GM21528 (cell line): ENCODE data around the gene PPA1.
"Not testable (repeated sequence)": the region's sequence is repeated elsewhere in the genome, so short reads cannot be mapped to it uniquely, and the experiment has no call there.

Experiments used
- ATAC-seq: cut with Tn5 transposase; IDR thresholded peaks from one replicate; pipeline ENCODE4 v1.9.1; 2021; ENCODE audit warnings: mild to moderate bottlenecking, moderate library complexity; ENCODE audit not compliant: unreplicated experiment, low FRiP score

Gene PPA1

DNA sequence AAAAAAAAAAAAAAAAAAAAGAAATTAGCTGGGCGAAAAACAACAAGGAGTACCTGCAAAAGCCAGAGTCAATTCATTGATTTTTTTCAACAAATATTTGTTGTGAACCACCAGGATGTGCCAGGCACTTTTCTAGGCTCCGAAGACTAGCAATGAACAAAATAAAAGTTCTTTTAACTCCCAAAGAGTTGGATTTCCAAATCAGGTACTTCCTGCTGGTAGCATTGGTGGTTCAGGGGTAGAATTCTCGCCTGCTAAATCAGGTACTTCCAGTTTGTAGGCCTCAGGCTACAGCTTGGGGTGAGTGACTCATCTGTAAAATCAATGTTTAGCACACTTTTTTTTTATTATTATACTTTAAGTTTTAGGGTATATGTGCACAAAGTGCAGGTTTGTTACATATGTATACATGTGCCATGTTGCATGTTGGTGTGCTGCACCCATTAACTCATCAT, 10.9 kb downstream of the PPA1 start:
- no peak for ATAC-seq

DNA sequence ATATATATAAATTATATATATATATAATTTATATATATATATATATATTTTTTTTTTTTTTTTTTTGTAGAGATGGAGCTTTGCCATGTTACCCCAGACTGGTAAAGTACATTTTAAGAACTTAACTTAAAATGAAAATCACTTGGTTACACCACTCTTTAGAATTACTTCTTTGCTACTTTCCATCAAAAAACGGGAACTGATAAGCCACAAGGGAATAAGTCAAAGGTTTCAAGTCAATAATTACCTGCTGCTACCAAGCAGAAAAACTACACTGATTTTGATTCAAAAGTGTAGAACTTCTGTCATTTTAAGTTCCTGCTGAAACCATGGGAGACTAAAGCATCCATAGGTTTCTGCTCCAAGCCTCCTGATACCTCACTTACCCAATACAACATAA, 12.2 kb downstream of the PPA1 start:
- ATAC-seq: no peak

DNA sequence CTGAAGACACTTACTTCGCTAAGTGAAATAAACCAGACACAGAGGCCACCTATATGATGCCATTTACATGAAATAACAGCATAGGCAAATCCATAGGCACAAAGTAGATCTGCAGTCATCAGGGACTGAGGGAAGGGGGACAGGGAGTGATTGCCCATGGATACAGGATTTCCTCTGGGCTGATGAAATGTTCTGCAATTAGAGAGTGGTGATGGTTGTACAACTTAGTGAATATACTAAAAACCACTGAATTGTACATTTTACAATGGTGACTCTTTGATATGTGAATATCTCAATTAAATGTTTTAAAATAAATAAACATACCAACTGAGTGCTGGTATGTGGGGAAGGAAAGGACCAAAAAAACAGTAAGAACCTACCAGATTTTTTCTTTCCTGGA, 20.4 kb downstream of the PPA1 start:
- no peak for ATAC-seq

DNA sequence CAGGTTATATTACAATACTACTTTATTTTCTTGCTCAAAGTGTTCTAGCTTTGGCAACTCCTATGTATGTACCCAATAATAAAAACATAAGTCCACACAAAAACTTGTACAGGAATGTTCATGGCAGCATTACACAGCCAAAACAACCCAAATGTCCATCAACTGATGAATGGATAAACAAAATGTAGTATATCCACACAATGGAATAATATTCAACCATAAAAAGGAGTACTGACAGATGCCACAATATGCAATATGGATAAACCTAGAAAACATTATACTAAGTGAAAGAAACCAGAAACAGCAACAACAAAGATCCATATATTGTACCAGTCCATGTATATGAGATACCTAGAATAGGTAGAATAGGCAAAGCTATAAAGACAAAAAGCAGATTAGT, 21.0 kb downstream of the PPA1 start:
- ATAC-seq: no peak

DNA sequence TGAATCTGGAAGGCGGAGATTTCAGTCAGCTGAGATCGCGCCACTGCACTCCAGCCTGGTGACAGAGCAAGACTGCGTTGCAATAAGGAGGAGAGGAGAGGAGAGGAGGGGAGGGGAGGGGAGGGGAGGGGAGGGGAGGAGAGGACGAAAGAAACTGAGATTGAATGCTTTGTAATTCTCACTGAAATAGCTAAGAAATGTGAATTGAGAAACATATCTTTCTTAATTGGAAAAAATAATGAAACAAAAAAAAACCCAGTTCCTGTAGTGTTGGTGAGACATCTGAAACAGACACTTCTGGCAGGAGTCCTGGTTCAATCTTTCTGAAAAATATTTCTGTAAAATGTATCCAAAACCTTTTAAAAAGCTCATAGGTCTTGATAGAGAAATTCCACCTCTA, 26.5 kb downstream of the PPA1 start:
- ATAC-seq: no peak

DNA sequence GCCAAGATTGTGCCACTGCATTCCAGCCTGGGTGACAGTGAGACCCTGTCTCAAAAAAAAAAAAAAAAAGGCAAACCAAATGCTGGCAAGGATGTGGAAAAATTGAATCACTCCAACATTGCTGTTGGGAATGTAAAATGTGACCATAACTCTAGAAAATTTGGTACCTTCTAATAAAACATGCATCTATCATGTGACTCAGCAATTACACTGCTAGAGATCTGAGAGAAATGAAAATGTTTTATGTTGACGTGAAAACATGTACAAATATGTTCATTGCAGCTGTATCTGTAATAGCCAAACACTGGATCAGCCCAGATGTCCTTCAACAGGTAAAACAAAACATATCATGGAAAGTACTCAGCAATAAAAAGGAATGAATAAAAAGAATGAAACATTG, 32.1 kb downstream of the PPA1 start:
- no peak for ATAC-seq

DNA sequence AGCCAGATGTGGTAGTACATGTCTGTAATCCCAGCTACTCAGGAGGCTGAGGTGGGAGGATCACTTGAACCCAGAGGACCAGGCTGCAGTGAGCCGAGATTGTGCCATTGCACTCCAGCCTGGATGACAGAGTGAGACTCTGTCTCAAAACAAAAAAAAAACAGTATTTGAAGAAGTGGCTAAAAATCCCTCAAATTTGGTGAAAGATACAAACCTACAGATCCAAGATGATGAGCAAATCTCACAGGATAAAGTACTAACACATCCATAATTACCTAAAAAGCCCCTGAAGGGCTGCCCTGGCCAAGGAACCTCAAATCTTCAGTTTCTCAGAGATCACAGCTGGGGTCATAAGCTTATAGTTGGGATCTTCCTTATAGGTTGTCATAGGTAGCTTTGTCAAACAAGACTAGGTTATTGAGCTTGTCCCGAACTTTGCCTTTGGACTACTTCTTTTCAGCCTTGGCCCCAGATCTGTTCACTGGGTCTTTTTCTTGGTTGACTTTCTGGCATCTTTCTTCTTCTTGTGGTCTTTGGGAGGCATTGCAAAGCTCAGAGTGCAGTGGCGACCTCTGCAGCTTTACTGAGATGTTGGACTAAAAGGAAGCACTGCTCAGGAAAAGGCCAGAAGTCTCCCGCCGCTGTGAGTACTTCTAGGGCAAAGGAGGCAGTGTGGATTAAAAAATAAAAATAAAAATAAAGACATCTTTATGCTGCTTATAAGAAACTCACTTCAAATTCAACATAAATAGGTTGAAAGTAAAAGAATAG, 34.3 kb downstream of the PPA1 start:
- ATAC-seq: no peak

DNA sequence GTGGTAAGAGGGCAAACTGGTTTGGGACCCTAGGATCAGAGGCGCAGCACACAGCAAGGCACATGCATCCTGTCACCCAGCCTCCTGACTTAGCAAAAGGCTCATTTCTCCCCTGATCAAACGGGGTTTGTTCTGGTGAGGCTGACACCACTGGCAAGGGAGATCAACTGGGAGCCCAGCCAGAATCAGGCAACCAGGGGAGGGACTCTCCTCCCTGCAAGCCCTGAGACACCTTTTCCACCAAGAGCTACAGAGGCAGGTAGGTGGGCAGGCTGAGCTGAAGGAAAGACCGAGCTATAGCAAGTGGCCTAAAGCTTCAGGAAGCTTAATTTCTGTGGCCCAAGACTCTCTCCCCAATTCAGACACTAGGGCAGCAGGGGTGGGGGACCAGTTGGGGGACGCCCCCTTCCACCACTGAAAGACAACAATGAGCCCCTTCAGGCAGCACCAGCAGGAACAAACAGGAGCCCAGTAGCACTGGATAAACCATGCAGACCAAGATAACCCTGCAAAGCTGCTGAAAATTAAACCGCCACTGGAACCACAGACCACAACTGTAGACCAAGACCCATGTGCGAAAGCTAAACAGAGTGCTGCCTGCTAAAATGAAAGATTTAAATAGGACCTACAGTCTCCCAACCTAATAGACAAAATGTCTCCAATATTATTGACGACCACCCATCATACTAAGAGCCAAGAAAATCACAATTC, 35.8 kb downstream of the PPA1 start:
- no peak for ATAC-seq

DNA sequence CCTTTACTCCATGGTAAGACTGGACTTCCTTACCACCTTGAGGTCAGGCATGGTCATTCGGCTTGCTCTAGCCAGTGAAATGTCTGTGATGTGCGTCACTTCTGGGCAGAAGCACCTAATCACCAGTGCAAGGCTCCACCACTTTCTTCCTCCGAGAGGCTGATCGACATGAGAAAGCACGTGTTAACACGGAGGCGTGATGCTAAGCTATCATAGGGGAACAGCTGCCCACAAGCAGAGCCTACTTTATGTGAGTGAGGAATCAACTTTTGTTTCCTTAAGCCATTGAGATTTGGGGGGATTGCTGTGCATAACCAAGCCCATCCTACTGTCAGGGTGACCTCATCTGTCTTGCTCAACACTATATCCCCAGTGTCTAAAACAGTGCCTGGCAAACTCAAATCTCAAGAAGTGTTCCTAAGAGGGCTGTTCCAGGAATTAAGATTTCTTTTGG, 39.8 kb downstream of the PPA1 start:
- no peak for ATAC-seq

DNA sequence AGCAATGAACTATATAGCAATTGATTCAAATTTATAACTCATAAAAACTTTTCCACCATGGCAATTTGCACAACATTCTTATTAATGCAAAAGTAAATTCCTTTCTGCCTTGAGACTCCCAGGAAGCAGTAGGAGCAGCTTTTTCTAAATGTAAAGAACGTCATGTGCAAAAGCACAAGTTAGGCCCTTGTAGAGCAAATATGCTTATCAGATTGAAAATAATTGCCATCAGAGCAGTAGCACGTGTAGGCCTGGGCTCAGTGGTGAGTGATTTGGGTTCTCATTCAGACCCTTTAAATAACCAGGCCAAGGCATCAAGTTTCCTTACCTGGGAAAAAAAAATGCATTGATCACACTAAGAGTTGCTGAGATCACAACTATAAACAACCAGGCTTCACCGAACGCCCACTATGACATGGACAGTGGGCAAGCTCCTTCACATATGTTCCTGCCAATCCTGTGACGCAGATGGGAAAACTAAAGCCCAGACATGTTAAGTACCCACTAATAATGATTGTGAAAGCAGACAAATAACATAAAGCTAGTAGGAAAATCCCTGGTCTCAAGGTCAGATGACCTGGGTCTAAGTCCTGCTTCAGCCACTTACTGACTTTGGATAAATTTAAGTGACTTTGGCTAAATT, 40.8 kb downstream of the PPA1 start:
- no peak for ATAC-seq

DNA sequence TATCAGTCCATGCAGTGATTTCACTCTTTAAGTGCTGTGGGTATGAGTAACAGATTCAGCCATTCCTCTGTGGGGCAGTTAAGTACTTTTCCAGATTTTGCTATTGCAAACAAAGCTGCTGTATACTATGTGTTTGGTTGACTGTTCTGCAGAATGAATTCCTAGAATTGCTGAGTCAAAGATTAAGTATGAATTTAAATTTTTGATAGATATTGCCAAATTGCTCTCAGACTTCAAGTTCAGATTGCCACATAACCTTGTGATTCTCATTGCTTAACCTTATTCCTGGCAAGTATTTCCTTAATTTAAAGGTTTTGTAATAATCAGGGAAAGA, 41.3 kb downstream of the PPA1 start:
- ATAC-seq: no peak

DNA sequence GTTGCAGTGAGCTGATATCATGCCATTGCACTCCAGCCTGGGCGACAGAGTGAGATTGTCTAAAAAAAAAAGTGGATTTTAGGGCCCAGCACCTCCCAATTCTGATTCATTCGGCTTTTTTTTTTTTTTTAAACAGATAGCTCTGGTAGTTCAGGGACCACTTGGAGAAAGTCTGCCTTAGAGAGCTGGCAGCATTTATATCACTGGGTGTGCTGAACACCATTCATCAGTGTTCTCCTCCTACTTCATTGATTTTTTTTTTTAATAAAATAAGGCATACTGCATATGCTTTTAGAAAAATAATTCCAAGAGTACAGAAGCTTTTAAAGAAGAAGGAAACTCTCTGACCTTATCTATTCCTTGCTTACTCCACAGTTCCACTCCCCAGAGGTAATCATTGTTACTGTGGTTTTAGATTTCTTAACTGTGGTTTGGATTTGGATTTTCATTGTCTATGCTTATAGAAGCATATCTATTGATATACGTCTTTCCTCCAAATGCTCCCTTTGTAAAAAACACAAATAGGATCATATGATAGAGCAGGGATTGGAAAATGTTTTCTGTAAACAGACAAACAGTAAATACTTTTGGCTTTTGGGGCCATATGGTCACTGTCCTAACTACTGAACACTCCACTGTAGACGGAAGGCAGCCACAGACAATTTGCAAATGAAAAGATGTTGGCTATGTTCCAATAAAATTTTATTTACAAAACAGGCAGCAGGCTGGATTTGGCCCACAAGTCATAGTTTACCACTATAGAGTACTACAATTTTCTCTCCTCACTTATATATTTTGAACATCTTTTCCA, 41.9 kb downstream of the PPA1 start:
- no peak for ATAC-seq

DNA sequence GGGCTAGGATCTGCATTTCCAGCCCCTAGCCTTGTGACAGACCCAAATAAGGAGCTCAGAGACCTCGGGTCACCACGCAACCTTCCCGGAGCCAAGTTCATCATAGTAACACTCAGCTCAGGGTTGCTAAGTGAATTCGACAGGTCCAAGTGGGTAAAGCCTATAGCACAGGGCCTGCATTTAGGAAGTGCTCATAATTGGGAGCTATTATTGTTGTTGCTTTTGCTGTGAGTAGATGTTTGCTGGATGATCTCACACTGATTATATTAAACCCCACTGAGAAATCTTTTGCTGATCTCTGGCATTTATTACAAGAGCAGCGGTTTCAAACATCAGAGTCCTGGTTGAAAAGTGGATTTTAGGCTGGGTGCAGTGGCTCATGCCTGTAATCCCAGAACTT, 42.6 kb downstream of the PPA1 start:
- no peak for ATAC-seq

DNA sequence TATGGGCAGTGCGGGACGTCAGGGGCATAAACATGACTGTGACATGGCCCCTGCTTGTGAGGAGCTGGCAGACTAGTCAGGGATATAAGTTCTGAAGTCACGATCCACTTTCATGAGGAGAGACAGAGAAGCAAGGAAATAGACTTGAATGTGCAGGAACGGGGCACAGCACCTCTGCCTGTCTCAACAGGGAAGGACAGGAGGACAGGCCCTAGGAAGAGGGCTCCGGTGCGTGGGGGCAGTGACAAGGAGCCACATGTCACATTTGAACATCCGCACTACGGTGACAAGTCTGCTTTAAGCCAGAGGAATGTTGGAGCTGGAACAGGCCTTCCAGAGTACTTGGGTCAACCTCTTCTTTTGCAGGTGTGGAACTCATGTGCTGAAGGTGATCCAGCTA, 43.1 kb downstream of the PPA1 start:
- no peak for ATAC-seq

DNA sequence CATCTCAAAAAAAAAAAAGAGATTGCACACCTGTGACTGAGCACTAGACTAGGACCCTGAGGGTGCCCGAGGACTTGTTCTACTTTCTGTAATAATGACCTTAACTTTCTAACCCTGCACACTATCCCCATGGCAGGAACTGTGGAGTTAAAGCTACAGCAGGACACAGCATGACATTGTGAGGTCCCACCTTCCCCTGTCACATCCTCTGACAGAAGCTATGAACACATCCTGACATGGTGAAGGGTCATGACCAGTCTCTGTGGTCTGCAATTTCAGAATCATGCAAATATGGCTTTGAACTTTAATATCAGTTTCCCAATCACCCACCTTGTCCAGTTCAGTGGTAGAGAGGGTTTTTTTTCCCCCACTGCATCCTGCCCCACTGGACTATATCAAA, 44.5 kb downstream of the PPA1 start:
- no peak for ATAC-seq

DNA sequence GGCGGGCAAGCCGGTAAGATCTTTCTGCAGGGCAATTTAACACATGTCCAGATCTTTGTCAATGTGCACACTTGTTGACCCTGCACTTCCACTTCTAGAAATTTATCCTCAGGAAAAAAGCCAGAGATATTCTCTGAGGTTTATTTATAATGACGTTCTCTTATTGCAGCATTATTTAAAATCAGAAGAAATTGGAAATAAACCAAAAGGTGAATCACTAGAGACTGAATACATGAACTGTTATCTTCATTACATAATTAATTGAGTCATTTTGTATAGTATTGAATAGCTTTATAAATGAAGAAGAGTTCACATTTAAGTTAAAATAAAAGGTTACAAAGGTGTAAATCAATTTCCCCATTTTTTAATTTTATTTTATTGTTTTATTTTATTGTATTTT, 46.7 kb downstream of the PPA1 start:
- ATAC-seq: no peak

DNA sequence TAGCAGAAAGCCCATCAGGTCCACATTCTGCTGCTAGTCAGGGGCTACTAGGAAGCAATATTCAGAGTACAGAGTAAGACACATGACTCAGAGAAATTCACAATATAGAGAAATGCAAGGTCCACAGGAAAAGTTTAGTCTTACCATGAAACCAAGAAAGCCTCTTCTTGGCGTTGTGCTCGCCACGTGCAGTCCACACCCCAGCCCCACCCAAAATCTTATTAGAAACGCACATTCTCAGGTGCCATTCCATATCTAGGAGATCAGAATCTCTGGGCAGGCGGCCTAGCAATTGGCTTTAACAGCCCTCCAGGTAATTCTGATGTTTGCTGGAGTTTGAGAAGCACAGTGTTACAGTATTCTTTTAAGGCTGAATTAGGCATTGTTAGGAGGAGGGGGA, 47.1 kb downstream of the PPA1 start:
- no peak for ATAC-seq

DNA sequence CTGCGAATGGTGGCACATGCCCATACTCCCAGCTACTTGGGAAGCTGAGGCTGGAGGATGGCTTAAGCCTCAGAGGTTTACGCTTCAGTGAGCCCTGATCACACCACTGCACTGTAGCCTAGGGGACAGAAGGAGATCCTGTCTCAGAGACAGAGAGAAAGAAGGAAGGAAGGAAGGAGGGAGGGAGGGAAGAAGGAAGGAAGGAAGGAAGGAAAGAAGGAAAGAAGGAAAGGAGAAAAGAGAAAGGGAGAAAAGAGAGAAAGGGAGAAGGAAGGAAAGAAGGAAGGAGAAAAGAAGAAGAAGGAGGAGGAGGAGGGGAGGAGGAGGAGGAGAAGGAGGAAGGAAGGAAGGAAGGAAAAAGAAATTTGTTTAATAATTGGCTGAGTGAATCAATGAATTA, 49.9 kb downstream of the PPA1 start:
- no peak for ATAC-seq

DNA sequence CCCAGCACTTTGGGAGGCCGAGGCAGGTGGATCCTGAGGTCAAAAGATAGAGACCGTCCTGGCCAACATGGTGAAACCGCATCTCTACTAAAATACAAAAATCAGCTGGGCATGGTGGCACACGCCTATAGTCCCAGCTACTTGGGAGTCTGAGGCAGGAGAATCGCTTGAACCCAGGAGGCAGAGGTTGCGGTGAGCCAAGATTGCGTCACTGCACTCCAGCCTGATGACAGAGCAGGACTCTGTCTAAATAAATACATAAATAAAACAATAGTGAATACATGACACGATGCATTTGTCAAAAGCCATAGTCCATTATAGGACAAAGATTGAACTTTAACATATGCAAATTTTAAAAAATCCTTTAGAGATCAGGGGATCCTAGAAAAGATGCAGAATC, 54.0 kb downstream of the PPA1 start:
- ATAC-seq: not testable (repeated sequence)

DNA sequence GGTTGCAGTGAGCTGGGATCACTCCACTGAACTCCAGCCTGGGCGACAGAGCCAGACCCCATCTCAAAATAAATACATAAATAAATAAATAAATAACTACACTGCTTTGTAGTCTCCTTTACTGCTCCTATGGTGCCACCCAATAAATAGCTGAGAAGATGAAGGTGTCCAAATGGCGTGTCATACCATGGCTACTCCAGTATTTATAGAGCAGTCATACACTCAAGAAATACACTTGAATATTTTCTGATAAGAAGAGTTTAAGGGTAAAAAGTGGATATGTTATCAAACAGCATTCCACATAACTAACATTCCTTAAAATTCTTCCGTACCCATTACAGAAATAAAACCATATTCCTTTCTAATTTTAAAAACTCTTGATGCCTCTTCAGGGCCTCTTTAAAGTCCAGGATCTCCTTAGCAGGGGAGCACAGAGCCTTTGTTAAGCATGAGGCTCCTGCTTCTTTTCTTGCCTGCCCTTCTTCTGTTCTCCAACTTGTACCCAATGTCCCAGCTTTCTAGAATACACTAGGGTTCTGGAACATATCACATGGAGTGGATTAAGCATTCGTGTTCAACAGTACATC, 55.0 kb downstream of the PPA1 start:
- ATAC-seq: no peak

DNA sequence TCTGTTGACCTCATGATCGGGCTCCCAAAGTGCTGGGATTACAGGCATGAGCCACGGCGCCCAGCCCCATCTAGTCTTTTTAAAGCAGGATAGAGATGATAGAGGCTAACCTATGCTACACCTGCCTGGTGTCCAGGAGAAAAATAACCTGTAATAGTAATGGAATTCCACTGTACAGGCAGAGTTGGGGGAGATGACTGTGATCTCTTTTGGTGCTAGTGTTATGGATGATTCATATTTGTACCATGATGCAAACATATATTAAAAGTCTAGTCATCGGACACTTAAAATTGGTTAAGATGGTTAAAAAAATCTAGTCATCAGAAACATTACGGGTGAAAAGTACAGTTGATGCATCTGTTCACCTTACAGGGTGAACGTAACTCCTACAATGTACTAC, 56.8 kb downstream of the PPA1 start:
- ATAC-seq: no peak
